B cell (primary cell): ENCODE measurements around the gene ATP8A1. TPM values are rescaled to one million over a fixed set of nuclear protein-coding genes. Genes with fewer than 3 reads are reported as not detected.

ENCODE experiments used
- ATAC-seq: fragments of 200-7000 bp; cut with Tn5 transposase; one replicate; pipeline ENCODE4 v1.10.0; 2021; ENCODE audit warnings: low read depth, mild to moderate bottlenecking, moderate number of reproducible peaks, moderate library complexity
- CTCF ChIA-PET: fragments of 350-600 bp; sonication (Branson Sonifier 250); formaldehyde crosslinking; loops from one replicate; lab custom pipeline; 2021; ENCODE audit warnings: antibody characterized with exemption, inconsistent platforms; lab: Charles Lee
- POLR2A ChIA-PET: fragments of 350-600 bp; sonication (Branson Sonifier 250); formaldehyde crosslinking; loops from one replicate; lab custom pipeline; 2021; ENCODE audit warnings: antibody characterized with exemption; lab: Charles Lee
- DNase-seq: peaks from one replicate; pipeline ENCODE4 v3.0.0; 2013
- H2AFZ ChIP-seq: 2 replicates; pipeline ENCODE4 v1.6.1; 2012; ENCODE audit warnings: mild to moderate bottlenecking, low read depth, low read length; ENCODE audit not compliant: insufficient read depth, poor library complexity, severe bottlenecking
- H3K27ac ChIP-seq, 2 donors: 1 replicate in 1 of 2; 2 replicates in 1 of 2; pipeline ENCODE4 v1.5.1; 2012 to 2013; ENCODE audit warnings: low read length in 2 of 2, mild to moderate bottlenecking in 2 of 2, moderate library complexity in 1 of 2
- H3K27me3 ChIP-seq, 4 experiments: fragments of 200-600 bp in 1 of 4; sonication (generic) in 1 of 4; replicated peaks in 1 of 4; 1 replicate in 2 of 4; 2 replicates in 2 of 4; pipeline versions ENCODE4 v1.6.1 to v1.7.0; 2013 to 2016; ENCODE audit warnings: low read length in 3 of 4, mild to moderate bottlenecking in 2 of 4, mixed read lengths in 1 of 4, moderate library complexity in 1 of 4; ENCODE audit not compliant: insufficient read depth in 4 of 4, control insufficient read depth in 3 of 4; ENCODE audit errors: control extremely low read depth in 1 of 4
- H3K36me3 ChIP-seq, 2 experiments: replicated peaks in 1 of 2; 1 replicate in 1 of 2; 2 replicates in 1 of 2; pipeline versions ENCODE4 v1.6.1 to v1.7.1; 2013; ENCODE audit warnings: low read length in 1 of 2; ENCODE audit not compliant: insufficient read depth in 2 of 2, control insufficient read depth in 1 of 2; ENCODE audit errors: control extremely low read depth in 1 of 2, extremely low read depth in 1 of 2
- H3K4me1 ChIP-seq, 2 donors: fragments of 200-600 bp in 1 of 2; sonication (generic) in 1 of 2; 1 replicate in 1 of 2; 2 replicates in 1 of 2; pipeline versions ENCODE4 v1.5.1 to v1.6.1; 2013 to 2017; ENCODE audit warnings: low read length in 2 of 2; ENCODE audit not compliant: control insufficient read depth in 2 of 2, insufficient read depth in 2 of 2
- H3K4me2 ChIP-seq: replicated peaks from 2 replicates; pipeline ENCODE3; 2012; ENCODE audit warnings: mild to moderate bottlenecking, low read depth, low read length; ENCODE audit not compliant: poor library complexity, severe bottlenecking
- H3K4me3 ChIP-seq, 5 experiments: fragments of 200-600 bp in 1 of 5; sonication (generic) in 1 of 5; 1 replicate in 3 of 5; 2 replicates in 2 of 5; pipeline versions ENCODE4 v1.5.1 to v1.7.0; 2011 to 2016; ENCODE audit warnings: low read length in 4 of 5, mild to moderate bottlenecking in 4 of 5, low read depth in 2 of 5, control low read depth in 1 of 5, moderate library complexity in 1 of 5; ENCODE audit not compliant: insufficient read depth in 1 of 5; ENCODE audit errors: control extremely low read depth in 1 of 5, extremely low read depth in 1 of 5
- H3K79me2 ChIP-seq: fragments of 200-600 bp; sonication (generic); one replicate; pipeline ENCODE4 v1.6.0; 2016; ENCODE audit warnings: low read length; ENCODE audit not compliant: control insufficient read depth, insufficient read depth
- H3K9ac ChIP-seq: fragments of 200-600 bp; sonication (generic); 2 replicates; pipeline ENCODE4 v1.6.1; 2017; ENCODE audit warnings: mild to moderate bottlenecking, low read length, moderate library complexity
- H3K9me3 ChIP-seq, 3 donors: one replicate each; pipeline versions ENCODE4 v1.6.1 to v1.7.1; 2013; ENCODE audit warnings: low read length in 2 of 3; ENCODE audit not compliant: control insufficient read depth in 2 of 3, insufficient read depth in 1 of 3; ENCODE audit errors: control extremely low read depth in 1 of 3
- H4K20me1 ChIP-seq: 2 replicates; pipeline ENCODE4 v1.6.0; 2012; ENCODE audit warnings: mild to moderate bottlenecking, low read length; ENCODE audit not compliant: insufficient read depth, control insufficient read depth, poor library complexity, severe bottlenecking
- H3K27ac Mint-ChIP-seq: one replicate; pipeline ENCODE4 v1.8.0; 2021; ENCODE audit warnings: mixed read lengths
- H3K27me3 Mint-ChIP-seq: one replicate; pipeline ENCODE4 v1.8.0; 2021; ENCODE audit warnings: mixed read lengths
- H3K4me1 Mint-ChIP-seq: one replicate; pipeline ENCODE4 v1.8.0; 2021; ENCODE audit warnings: mixed read lengths
- H3K4me3 Mint-ChIP-seq: one replicate; pipeline ENCODE4 v1.8.0; 2021; ENCODE audit warnings: mixed read lengths
- H3K9me3 Mint-ChIP-seq: one replicate; pipeline ENCODE4 v1.8.0; 2022; ENCODE audit warnings: mixed read lengths; ENCODE audit not compliant: insufficient read depth
- CTCF ChIP-seq: fragments of 200-600 bp; IDR thresholded peaks from one replicate; pipeline ENCODE4 v1.8.0; 2022; ENCODE audit warnings: antibody characterized with exemption, mild to moderate bottlenecking
- EZH2 ChIP-seq: IDR thresholded peaks from 2 replicates; pipeline ENCODE4 v1.6.1; 2012; ENCODE audit warnings: borderline replicate concordance, low read depth, mild to moderate bottlenecking, moderate library complexity, low read length; ENCODE audit not compliant: insufficient read depth, poor library complexity, severe bottlenecking
- WGBS: methylation state at CpG from one replicate; pipeline ENCODE4 v1.1.5; 2013; ENCODE audit warnings: missing lambda C conversion rate; ENCODE audit not compliant: insufficient coverage; 5-methylcytosine and 5-hydroxymethylcytosine counted together
- intact Hi-C: fragments of 100-400 bp; cut with micrococcal nuclease; formaldehyde crosslinking; loops from one replicate; pipeline ENCODE4 v1.10.0; 2022
- polyA plus RNA-seq: library from polyadenylated mRNA; depleted of rRNA; stranded (reverse); fragments of >200 nt; gene quantifications from 2 replicates; pipeline ENCODE4 v1.2.3, GENCODE V29; 2012
- total RNA-seq, 2 donors: library from RNA; stranded (reverse); fragments of 120-200 nt in 1 of 2; gene quantifications; 1 replicate in 1 of 2; 2 replicates in 1 of 2; pipeline versions ENCODE4 v1.2.3 to v1.2.4, GENCODE V29; 2013 to 2022

ATP8A1 gene
- total and polyA plus RNA-seq, 2 donors (not counting 1 experiment from before 2014, with no cell fraction given), result 28.7 to 51.8 TPM

GRCh38 chr4:42396752-42397634 lies 259.9 kb downstream of the ATP8A1 start, which contains the start of gene SHISA3:
TSS of gene SHISA3 (plus strand) at chr4:42397488. CDS start at chr4:42398057, 569 bp downstream.
- CTCF ChIA-PET, result interaction anchor here (0.7 to 1.1 kb wide), 2 partner anchors 25 to 316 kb away, joined by 3 to 4 read pairs; no protein-coding TSS in a partner anchor
- peak within 1 kb of the TSS; percentile 69 for H2AFZ ChIP-seq

GRCh38 chr4:42396361-42396751 lies 260.5 kb downstream of the ATP8A1 start:
- POLR2A ChIA-PET, result no interaction called here
- peak overlapping the region; percentile 69 for H2AFZ ChIP-seq
- DNase-seq (peak; percentile 34), ATAC-seq (no peak)
- no peaks in the 10 kb centered on the region for H3K36me3 ChIP-seq
- H3K4me1 Mint-ChIP-seq, result peaks cover 42% of the 10 kb centered on the region
- H3K27me3 ChIP-seq, result peaks cover 0 to 51% (median 28%) of the 10 kb centered on the region in 4 experiments
- H3K9ac ChIP-seq, result peak overlapping the region; percentile 53
- TF ChIP-seq CTCF (no peak), EZH2 (no peak)
- H3K4me2 ChIP-seq, result peak overlapping the region; percentile 79
- H3K4me1 ChIP-seq, result peaks cover 30 to 48% of the 10 kb centered on the region in 2 donors
- H3K27ac Mint-ChIP-seq, result no peak overlapping the region
- 18% methylated on average over 6 of the region's 17 CpGs for WGBS
- H3K9me3 Mint-ChIP-seq, result no peaks in the 10 kb centered on the region
- no peaks in the 10 kb centered on the region for H3K9me3 ChIP-seq
- intact Hi-C loops, result no loop called here
- H3K4me3 ChIP-seq, result peak overlapping the region; percentile 40 to 71 (median 47)
- H3K27ac ChIP-seq, result no peak overlapping the region
- H3K27me3 Mint-ChIP-seq, result peaks cover 47% of the 10 kb centered on the region
- peak overlapping the region; percentile 94 for H3K4me3 Mint-ChIP-seq
- CTCF ChIA-PET, result interaction anchor here (0.7 kb wide), 1 partner anchor 316 kb away, joined by 4 read pairs; no protein-coding TSS in a partner anchor
- no peaks in the 10 kb centered on the region for H3K79me2 ChIP-seq
- no peaks in the 10 kb centered on the region for H4K20me1 ChIP-seq

More at GRCh38 chr4:42396752-42397634, 259.9 kb downstream of the ATP8A1 start, which contains the start of gene SHISA3:
- Histone ChIP-seq H3K27me3 (peaks cover 0 to 52% (median 28%) of the 10 kb centered on the region in 4 experiments), H3K36me3 (no peaks in the 10 kb centered on the region), H3K27ac (no peak within 1 kb of the TSS), H3K4me2 (peak within 1 kb of the TSS; percentile 79), H4K20me1 (no peaks in the 10 kb centered on the region), H3K79me2 (no peaks in the 10 kb centered on the region), H3K9ac (peak within 1 kb of the TSS; percentile 53), H3K9me3 (no peaks in the 10 kb centered on the region), H3K4me1 (peaks cover 30 to 47% of the 10 kb centered on the region in 2 donors), H3K4me3 (peak within 1 kb of the TSS; percentile 40 to 71 (median 47))
- intact Hi-C loops, result no loop called here
- peaks cover 48% of the 10 kb centered on the region for H3K27me3 Mint-ChIP-seq
- H3K27ac Mint-ChIP-seq, result no peak within 1 kb of the TSS
- DNase-seq (peak; percentile 38), ATAC-seq (peak; percentile 42)
- POLR2A ChIA-PET, result no interaction called here
- peak within 1 kb of the TSS; percentile 94 for H3K4me3 Mint-ChIP-seq
- WGBS, result 2% methylated on average over 50 of the region's 61 CpGs
- TF ChIP-seq EZH2, result no peak
- peaks cover 40% of the 10 kb centered on the region for H3K4me1 Mint-ChIP-seq
- no peaks in the 10 kb centered on the region for H3K9me3 Mint-ChIP-seq
